Loucy (cell line): ENCODE measurements around the gene PRKAB1.

ENCODE experiments used
- CTCF ChIP-seq: fragments of 200-600 bp; sonication (generic); conservative IDR thresholded peaks from 2 replicates; pipeline ENCODE4 v1.5.1; 2014; ENCODE audit warnings: mild to moderate bottlenecking, antibody characterized with exemption, low read length
- EZH2phosphoT487 ChIP-seq: fragments of 200-600 bp; IDR thresholded peaks from 2 replicates; pipeline ENCODE4 v1.6.1; 2018; ENCODE audit warnings: antibody characterized with exemption, mild to moderate bottlenecking, moderate library complexity, borderline replicate concordance

GRCh38 chr12:119720349-119720748 lies 52.4 kb downstream of the PRKAB1 start:
- TF ChIP-seq CTCF, result no peak
- TF ChIP-seq EZH2phosphoT487, result no peak
